IMR-90 (cell line): ENCODE measurements around the gene JAK1. TPM values are rescaled to one million over a fixed set of nuclear protein-coding genes. Genes with fewer than 3 reads are reported as not detected.

Source experiments
- ATAC-seq: fragments of 200-7000 bp; cut with Tn5 transposase; 2 replicates; pipeline ENCODE4 v1.9.1; 2020; ENCODE audit warnings: low read depth, mild to moderate bottlenecking, moderate library complexity
- BruUV-seq: library from RNA; stranded (reverse); fragments of 400-500 nt; replicated peaks from 2 replicates; lab custom pipeline; 2021; lab: Mats Ljungman, UMichigan
- CTCF ChIA-PET: fragments of 300-600 bp; formaldehyde crosslinking; extraction: SDS; loops from one replicate; lab custom pipeline; 2021; ENCODE audit warnings: antibody characterized with exemption; lab: Yijun Ruan, JAX
- POLR2A ChIA-PET: fragments of 300-600 bp; sonication (Branson Sonifier 250); formaldehyde crosslinking; loops from one replicate; lab custom pipeline; 2022; ENCODE audit warnings: antibody characterized with exemption; ENCODE audit not compliant: unreplicated experiment; lab: Charles Lee
- DNase-seq: peaks from one replicate; pipeline ENCODE4 v3.0.0; 2013
- H2AFZ ChIP-seq: replicated peaks from 2 replicates; pipeline ENCODE3; 2013; ENCODE audit warnings: low read length, mild to moderate bottlenecking; ENCODE audit not compliant: poor library complexity
- H2AK5ac ChIP-seq: 2 replicates; pipeline ENCODE4 v1.6.1; 2013; ENCODE audit warnings: low read depth, low read length, inconsistent platforms
- H2AK9ac ChIP-seq: replicated peaks from 2 replicates; pipeline ENCODE3; 2013; ENCODE audit warnings: mild to moderate bottlenecking, low read depth, low read length, moderate library complexity; ENCODE audit not compliant: poor library complexity
- H2BK120ac ChIP-seq: 2 replicates; pipeline ENCODE4 v1.6.1; 2013; ENCODE audit warnings: low read depth, low read length, inconsistent platforms
- H2BK15ac ChIP-seq: 3 replicates; pipeline ENCODE4 v1.6.1; 2013; ENCODE audit warnings: low read depth, low read length, inconsistent platforms
- H2BK20ac ChIP-seq: 2 replicates; pipeline ENCODE4 v1.6.1; 2013; ENCODE audit warnings: low read depth, mild to moderate bottlenecking, inconsistent platforms, low read length, moderate library complexity
- H2BK5ac ChIP-seq: 2 replicates; pipeline ENCODE4 v1.6.1; 2013; ENCODE audit warnings: mild to moderate bottlenecking, low read depth, low read length, inconsistent platforms; ENCODE audit not compliant: poor library complexity, severe bottlenecking
- H3K14ac ChIP-seq: replicated peaks from 2 replicates; pipeline ENCODE4 v1.6.1; 2013; ENCODE audit warnings: low read depth, low read length, inconsistent platforms
- H3K18ac ChIP-seq: 2 replicates; pipeline ENCODE4 v1.6.1; 2013; ENCODE audit warnings: low read depth, low read length, control low read depth
- H3K23ac ChIP-seq: 2 replicates; pipeline ENCODE4 v1.6.1; 2013; ENCODE audit warnings: low read depth, low read length, inconsistent platforms
- H3K27ac ChIP-seq: 2 replicates; pipeline ENCODE4 v1.5.1; 2013; ENCODE audit warnings: mild to moderate bottlenecking, control low read depth, low read length; ENCODE audit not compliant: insufficient read depth
- H3K27me3 ChIP-seq: 2 replicates; pipeline ENCODE4 v1.6.1; 2013; ENCODE audit warnings: low read length; ENCODE audit not compliant: control insufficient read depth, insufficient read depth
- H3K36me3 ChIP-seq: 2 replicates; pipeline ENCODE4 v1.6.1; 2013; ENCODE audit warnings: low read length, mixed read lengths; ENCODE audit not compliant: control insufficient read depth, insufficient read depth
- H3K4ac ChIP-seq: 2 replicates; pipeline ENCODE4 v1.6.1; 2013; ENCODE audit warnings: low read depth, low read length, inconsistent platforms
- H3K4me1 ChIP-seq: 2 replicates; pipeline ENCODE4 v1.6.1; 2013; ENCODE audit warnings: low read length, mixed read lengths; ENCODE audit not compliant: control insufficient read depth, insufficient read depth
- H3K4me2 ChIP-seq: 2 replicates; pipeline ENCODE4 v1.6.1; 2013; ENCODE audit warnings: low read depth, mild to moderate bottlenecking, control low read depth, low read length, moderate library complexity
- H3K4me3 ChIP-seq: 2 replicates; pipeline ENCODE4 v1.5.1; 2013; ENCODE audit warnings: low read depth, mild to moderate bottlenecking, control low read depth, low read length, moderate library complexity; ENCODE audit not compliant: insufficient read depth
- H3K56ac ChIP-seq: 2 replicates; pipeline ENCODE4 v1.6.1; 2013; ENCODE audit warnings: low read length, inconsistent platforms; ENCODE audit not compliant: insufficient read depth; ENCODE audit errors: extremely low read depth
- H3K79me1 ChIP-seq, 2 experiments: 2 replicates each; pipeline ENCODE4 v1.6.1; 2013; ENCODE audit warnings: low read length in 2 of 2, inconsistent platforms in 1 of 2, low read depth in 1 of 2
- H3K9ac ChIP-seq: 2 replicates; pipeline ENCODE4 v1.6.1; 2013; ENCODE audit warnings: low read depth, low read length, control low read depth
- H3K9me1 ChIP-seq: 2 replicates; pipeline ENCODE4 v1.6.1; 2013; ENCODE audit warnings: low read length, inconsistent platforms; ENCODE audit not compliant: insufficient read depth
- H3K9me3 ChIP-seq: 2 replicates; pipeline ENCODE4 v1.6.1; 2013; ENCODE audit warnings: low read length; ENCODE audit not compliant: control insufficient read depth, insufficient read depth
- H4K20me1 ChIP-seq: 2 replicates; pipeline ENCODE4 v1.6.1; 2013; ENCODE audit warnings: low read length, inconsistent platforms; ENCODE audit not compliant: insufficient read depth
- H4K5ac ChIP-seq: 2 replicates; pipeline ENCODE4 v1.6.1; 2013; ENCODE audit warnings: mild to moderate bottlenecking, low read depth, low read length, control low read depth
- H4K8ac ChIP-seq, 2 experiments: 2 replicates each; pipeline ENCODE4 v1.6.1; 2013; ENCODE audit warnings: low read depth in 2 of 2, low read length in 2 of 2, control low read depth in 1 of 2, inconsistent platforms in 1 of 2
- H4K91ac ChIP-seq: 2 replicates; pipeline ENCODE4 v1.6.1; 2013; ENCODE audit warnings: low read depth, low read length, inconsistent platforms; ENCODE audit not compliant: insufficient read depth
- BHLHE40 ChIP-seq: fragments of 150-350 bp; IDR thresholded peaks from 2 replicates; pipeline ENCODE4 v1.6.1; 2016; ENCODE audit warnings: mild to moderate bottlenecking, low read depth, low read length
- CEBPB ChIP-seq: IDR thresholded peaks from 2 replicates; pipeline ENCODE4 v1.6.1; 2012; ENCODE audit warnings: low read depth, low read length, improper control_type of control experiment
- CHD1 ChIP-seq: IDR thresholded peaks from 2 replicates; pipeline ENCODE4 v1.6.1; 2012; ENCODE audit warnings: low read depth, low read length, improper control_type of control experiment
- FOS ChIP-seq: fragments of 150-350 bp; IDR thresholded peaks from 2 replicates; pipeline ENCODE4 v1.6.1; 2016; ENCODE audit warnings: low read depth, low read length
- MAFK ChIP-seq: IDR thresholded peaks from 2 replicates; pipeline ENCODE4 v1.6.1; 2012; ENCODE audit warnings: low read depth, low read length, improper control_type of control experiment
- MXI1 ChIP-seq: IDR thresholded peaks from 2 replicates; pipeline ENCODE4 v1.6.1; 2012; ENCODE audit warnings: low read depth, mild to moderate bottlenecking, low read length, moderate library complexity, borderline replicate concordance
- NFE2L2 ChIP-seq: fragments of 150-350 bp; IDR thresholded peaks from 2 replicates; pipeline ENCODE4 v1.6.1; 2016; ENCODE audit warnings: low read depth, mild to moderate bottlenecking, low read length
- POLR2A ChIP-seq: IDR thresholded peaks from 2 replicates; pipeline ENCODE4 v1.6.1; 2012; ENCODE audit warnings: mild to moderate bottlenecking, low read depth, low read length
- RAD21 ChIP-seq: IDR thresholded peaks from 2 replicates; pipeline ENCODE4 v1.6.1; 2012; ENCODE audit warnings: low read length, improper control_type of control experiment
- RCOR1 ChIP-seq: IDR thresholded peaks from 2 replicates; pipeline ENCODE4 v1.6.1; 2012; ENCODE audit warnings: mild to moderate bottlenecking, low read length, improper control_type of control experiment; ENCODE audit not compliant: insufficient replicate concordance
- RFX5 ChIP-seq: IDR thresholded peaks from 2 replicates; pipeline ENCODE4 v1.8.0; 2012; ENCODE audit warnings: low read depth, mild to moderate bottlenecking, low read length, moderate library complexity
- SMC3 ChIP-seq: fragments of 150-350 bp; IDR thresholded peaks from 2 replicates; pipeline ENCODE4 v1.6.1; 2016; ENCODE audit warnings: low read depth, mild to moderate bottlenecking, antibody characterized with exemption, low read length, moderate library complexity
- USF2 ChIP-seq: fragments of 150-350 bp; IDR thresholded peaks from 2 replicates; pipeline ENCODE4 v1.6.1; 2017; ENCODE audit warnings: mild to moderate bottlenecking, antibody characterized with exemption, low read length, low read depth
- WGBS, 2 experiments: methylation state at CpG; one replicate each; pipeline versions ENCODE4 v1.1.5 to v1.1.7; 2013; ENCODE audit warnings: missing lambda C conversion rate in 2 of 2; ENCODE audit not compliant: insufficient read length in 1 of 2; ENCODE audit errors: extremely low coverage in 2 of 2; 5-methylcytosine and 5-hydroxymethylcytosine counted together
- dilution Hi-C: fragments of 300-500 bp; cut with HindIII; formaldehyde crosslinking; loops from one replicate; pipeline ENCODE4 v1.14.3; 2018; ENCODE audit warnings: low sequenced_read_pairs; ENCODE audit not compliant: unreplicated experiment
- in situ Hi-C: fragments of 300-500 bp; cut with MboI; formaldehyde crosslinking; loops from 3 replicates; pipeline ENCODE4 v1.14.3; 2019; ENCODE audit warnings: low sequenced_read_pairs, inconsistent platforms, mixed read lengths
- intact Hi-C: fragments of 100-400 bp; cut with micrococcal nuclease; formaldehyde crosslinking; loops from 2 replicates; pipeline ENCODE4 v1.10.0; 2022
- polyA plus RNA-seq, 3 experiments: library from polyadenylated mRNA; depleted of rRNA; stranded (reverse); fragments of >200 nt; gene quantifications; 2 replicates each; pipeline ENCODE4 v1.2.3, GENCODE V29; 2012; ENCODE audit warnings: low replicate concordance in 1 of 3
- total RNA-seq: library from RNA; depleted of rRNA; stranded (reverse); fragments of >200 nt; gene quantifications from 2 replicates; pipeline ENCODE4 v1.2.3, GENCODE V29; 2012

Gene JAK1
- total and polyA plus RNA-seq, 2 of the 4 experiments (the other 2 are of a cell fraction): 76.9 to 103 TPM

GRCh38 chr1:64912191-64912590 is 54.2 kb downstream of the JAK1 start:
- H3K4ac ChIP-seq: no peak overlapping the region
- H3K23ac ChIP-seq: no peak overlapping the region
- H4K5ac ChIP-seq: no peak overlapping the region
- no peak overlapping the region for H3K18ac ChIP-seq
- no peaks in the 10 kb centered on the region for H3K27me3 ChIP-seq
- H3K9ac ChIP-seq: no peak overlapping the region
- H2BK15ac ChIP-seq: no peak overlapping the region
- no peaks in the 10 kb centered on the region for H3K36me3 ChIP-seq
- ATAC-seq: no peak
- no peaks in the 10 kb centered on the region for H3K9me3 ChIP-seq
- no CpG with 5 or more reads among the region's 2 CpGs for WGBS, 2 experiments
- H2BK5ac ChIP-seq: no peak overlapping the region
- no peak overlapping the region for H3K4me2 ChIP-seq
- no peak overlapping the region for H3K4me3 ChIP-seq
- BruUV-seq: no TSS peak
- no peak overlapping the region for H2AK9ac ChIP-seq
- no peak overlapping the region for H4K91ac ChIP-seq
- H2BK20ac ChIP-seq: no peak overlapping the region
- intact Hi-C loops (no loop called here), dilution Hi-C loops (no loop called here), in situ Hi-C loops (no loop called here)
- H2AFZ ChIP-seq: no peak overlapping the region
- no peak overlapping the region for H3K14ac ChIP-seq
- H4K8ac ChIP-seq: no peak overlapping the region
- DNase-seq: no peak
- TF ChIP-seq NFE2L2 (no peak), BHLHE40 (no peak), MAFK (no peak), FOS (no peak), RFX5 (no peak), POLR2A (no peak), SMC3 (no peak), RAD21 (no peak), USF2 (no peak), CHD1 (no peak), RCOR1 (no peak), MXI1 (no peak), CEBPB (no peak)
- no peak overlapping the region for H3K56ac ChIP-seq
- peaks cover 20% of the 10 kb centered on the region for H3K9me1 ChIP-seq
- CTCF ChIA-PET: interaction anchor here (1.2 kb wide), 1 partner anchor 108 kb away, joined by 3 read pairs; no protein-coding TSS in a partner anchor
- POLR2A ChIA-PET: no interaction called here
- H3K27ac ChIP-seq: no peak overlapping the region
- peaks cover 13 to 73% of the 10 kb centered on the region in 2 experiments for H3K79me1 ChIP-seq
- peaks cover 58% of the 10 kb centered on the region for H4K20me1 ChIP-seq
- H2BK120ac ChIP-seq: no peak overlapping the region
- H2AK5ac ChIP-seq: no peak overlapping the region
- peaks cover 10% of the 10 kb centered on the region for H3K4me1 ChIP-seq
